Left lung (tissue), 10 donors: ENCODE measurements around the gene SCTR. TPM values are rescaled to one million over a fixed set of nuclear protein-coding genes. Genes with fewer than 3 reads are reported as not detected.
A peak's percentile ranks its signal among the peaks of the same experiment; 100 is the strongest.

Source experiments
- ATAC-seq: fragments of 200-7000 bp; cut with Tn5 transposase; one replicate; pipeline ENCODE4 v1.9.1; 2020; ENCODE audit warnings: moderate library complexity
- DNase-seq, 4 donors: peaks; one replicate each; pipeline ENCODE4 v3.0.0-alpha.2; 2013 to 2020
- H3K27ac ChIP-seq, 2 donors: fragments of 200-600 bp; sonication (generic) in 1 of 2; one replicate each; pipeline versions ENCODE4 v1.5.0 to v1.8.0; 2020 to 2021
- H3K27me3 ChIP-seq, 2 donors: fragments of 200-600 bp; sonication (generic) in 1 of 2; one replicate each; pipeline versions ENCODE4 v1.5.0 to v1.8.0; 2020 to 2021
- H3K36me3 ChIP-seq, 2 donors: fragments of 200-600 bp; sonication (generic) in 1 of 2; one replicate each; pipeline versions ENCODE4 v1.5.0 to v1.8.0; 2020 to 2021
- H3K4me1 ChIP-seq, 2 donors: fragments of 200-600 bp; one replicate each; pipeline ENCODE4 v1.8.0; 2021
- H3K4me3 ChIP-seq, 2 donors: fragments of 200-600 bp; sonication (generic) in 1 of 2; one replicate each; pipeline versions ENCODE4 v1.5.0 to v1.8.0; 2020 to 2021; ENCODE audit warnings: mild to moderate bottlenecking in 1 of 2
- H3K9me3 ChIP-seq, 2 donors: fragments of 200-600 bp; sonication (generic) in 1 of 2; one replicate each; pipeline versions ENCODE4 v1.5.0 to v1.8.0; 2020 to 2021
- intact Hi-C, 2 donors: fragments of 100-400 bp; cut with DNase I; formaldehyde crosslinking; loops; one replicate each; pipeline versions ENCODE4 v1.11.2 to v1.14.2; 2022
- polyA plus RNA-seq, 6 donors: library from polyadenylated mRNA; unstranded; fragments of 120-200 nt; gene quantifications; one replicate each; pipeline ENCODE4 v1.2.1, GENCODE V29; 2013; ENCODE audit not compliant: insufficient read length in 6 of 6
- total RNA-seq, 2 donors: library from RNA; stranded (reverse); fragmentation: NEBNext Ultra II Directional; extraction: Animal tissue kit (Norgen Biotek cat#: 25700); gene quantifications; one replicate each; pipeline ENCODE4 v1.2.1, GENCODE V29; 2021
- TF ChIP-seq, protein P1 (sequence below), 2 donors: fragments of 200-600 bp; sonication (generic) in 1 of 2; IDR thresholded peaks; one replicate each; pipeline versions ENCODE4 v1.5.0 to v1.8.0; 2021; ENCODE audit warnings: antibody characterized with exemption in 2 of 2
- donor health status: DM: no; HTN: yes; CAD: no.
- donor health status: DM: no; HTN: no; CAD: no.

SCTR gene
- total and polyA plus RNA-seq, 8 donors = 2.2 to 13.7 (median 8.0) TPM

DNA sequence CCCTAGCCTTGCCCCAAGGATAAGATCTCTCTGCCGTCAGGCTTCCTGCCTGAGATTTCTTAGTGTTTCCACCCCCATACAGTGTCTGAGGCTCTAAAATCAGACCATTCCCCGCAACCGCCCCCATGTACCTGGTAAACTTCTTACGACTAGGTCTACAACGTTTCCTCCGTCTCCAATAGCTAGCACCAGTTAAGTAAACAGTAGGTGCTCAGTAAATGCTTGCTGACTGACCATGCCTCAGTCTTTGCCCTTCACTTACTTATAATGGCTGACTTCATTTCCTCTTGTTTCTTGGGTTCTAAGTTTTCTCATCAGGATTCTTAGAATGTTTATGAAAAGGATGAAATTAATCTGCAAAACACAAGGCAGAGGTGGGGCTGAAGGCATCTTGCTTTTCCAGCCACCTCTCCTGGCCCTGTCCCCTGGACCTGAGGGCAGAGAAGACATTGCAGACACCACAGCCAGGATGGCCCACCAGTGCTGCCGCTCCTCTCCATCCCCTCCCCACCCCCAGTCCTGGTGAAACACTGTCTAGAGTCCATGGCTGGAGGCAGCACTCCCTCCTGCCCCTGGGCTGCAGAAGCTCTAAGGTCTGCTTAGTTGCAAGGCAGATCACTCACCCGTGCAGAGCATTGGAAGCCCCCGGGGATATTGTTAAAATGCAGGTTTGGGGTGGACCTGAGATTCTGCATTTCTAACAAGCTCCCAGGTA is 75.7 kb downstream of the SCTR start:
- intact Hi-C loops = no loop called here
- no peak overlapping the region for H3K27ac ChIP-seq
- H3K27me3 ChIP-seq = peaks cover 0 to 3% of the 10 kb centered on the region in 2 donors

DNA sequence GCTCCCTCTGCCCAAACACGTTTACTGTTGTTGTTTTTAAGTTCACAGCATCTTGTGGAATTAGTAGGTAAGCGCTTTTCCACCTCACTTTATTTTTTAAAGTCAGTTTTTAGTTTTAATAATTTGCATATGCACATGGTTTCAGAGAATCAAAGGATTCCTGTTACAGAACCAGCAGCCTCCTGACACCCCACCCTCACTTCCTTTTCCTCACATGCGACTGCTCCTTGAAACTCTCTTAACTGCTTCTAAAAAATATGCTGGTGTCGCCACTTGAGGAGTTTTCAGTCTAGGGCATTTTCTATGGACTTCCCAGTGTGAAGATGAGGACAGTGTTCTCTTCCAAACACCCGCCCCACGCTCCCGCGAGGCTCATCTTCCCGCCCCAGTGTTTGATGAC is 78.2 kb downstream of the SCTR start:
- TF ChIP-seq, protein P1, sequence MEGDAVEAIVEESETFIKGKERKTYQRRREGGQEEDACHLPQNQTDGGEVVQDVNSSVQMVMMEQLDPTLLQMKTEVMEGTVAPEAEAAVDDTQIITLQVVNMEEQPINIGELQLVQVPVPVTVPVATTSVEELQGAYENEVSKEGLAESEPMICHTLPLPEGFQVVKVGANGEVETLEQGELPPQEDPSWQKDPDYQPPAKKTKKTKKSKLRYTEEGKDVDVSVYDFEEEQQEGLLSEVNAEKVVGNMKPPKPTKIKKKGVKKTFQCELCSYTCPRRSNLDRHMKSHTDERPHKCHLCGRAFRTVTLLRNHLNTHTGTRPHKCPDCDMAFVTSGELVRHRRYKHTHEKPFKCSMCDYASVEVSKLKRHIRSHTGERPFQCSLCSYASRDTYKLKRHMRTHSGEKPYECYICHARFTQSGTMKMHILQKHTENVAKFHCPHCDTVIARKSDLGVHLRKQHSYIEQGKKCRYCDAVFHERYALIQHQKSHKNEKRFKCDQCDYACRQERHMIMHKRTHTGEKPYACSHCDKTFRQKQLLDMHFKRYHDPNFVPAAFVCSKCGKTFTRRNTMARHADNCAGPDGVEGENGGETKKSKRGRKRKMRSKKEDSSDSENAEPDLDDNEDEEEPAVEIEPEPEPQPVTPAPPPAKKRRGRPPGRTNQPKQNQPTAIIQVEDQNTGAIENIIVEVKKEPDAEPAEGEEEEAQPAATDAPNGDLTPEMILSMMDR (IDR thresholded peaks at IDR 0.05) = no peak
- peaks cover 0 to 6% of the 10 kb centered on the region in 2 donors for H3K4me1 ChIP-seq
- intact Hi-C loops = no loop called here
- no peaks in the 10 kb centered on the region for H3K9me3 ChIP-seq
- ATAC-seq (no peak), DNase-seq (no peak)
- peak overlapping the region in 1 of 2 donors; percentile 23 for H3K27ac ChIP-seq
- H3K36me3 ChIP-seq = no peaks in the 10 kb centered on the region
- H3K4me3 ChIP-seq = no peak overlapping the region
- H3K27me3 ChIP-seq = no peaks in the 10 kb centered on the region

More for the DNA sequence above, 75.7 kb downstream of the SCTR start:
- DNase-seq (no peak), ATAC-seq (no peak)
- no peaks in the 10 kb centered on the region for H3K9me3 ChIP-seq
- TF ChIP-seq, protein P1 (IDR thresholded peaks at IDR 0.05) = no peak
- no peaks in the 10 kb centered on the region for H3K4me1 ChIP-seq
- H3K4me3 ChIP-seq = no peak overlapping the region
- no peaks in the 10 kb centered on the region for H3K36me3 ChIP-seq

DNA sequence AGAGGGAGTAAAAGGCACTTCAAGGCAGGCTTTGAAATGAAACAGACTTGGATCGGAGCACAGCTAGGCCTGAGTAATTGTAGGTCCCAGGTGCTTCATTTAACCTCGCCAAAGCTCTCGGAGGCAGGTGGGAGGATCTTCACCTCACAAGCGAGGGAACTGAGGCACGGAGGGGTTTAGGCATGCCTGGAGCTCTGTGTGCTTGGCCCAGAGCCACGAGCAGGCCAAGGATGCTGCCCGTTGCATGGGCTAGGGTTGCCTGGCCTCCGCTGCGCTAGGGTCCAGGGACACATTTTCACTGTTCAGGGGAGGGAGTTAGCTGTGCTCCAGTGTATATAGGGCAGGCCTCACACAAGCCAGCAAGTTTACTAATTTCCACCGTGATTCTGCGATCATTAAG is 81.4 kb downstream of the SCTR start:
- Histone ChIP-seq H3K27me3 (no peaks in the 10 kb centered on the region), H3K36me3 (no peaks in the 10 kb centered on the region), H3K4me3 (no peak overlapping the region), H3K27ac (no peak overlapping the region), H3K9me3 (no peaks in the 10 kb centered on the region), H3K4me1 (peaks cover 0 to 6% of the 10 kb centered on the region in 2 donors)
- TF ChIP-seq, protein P1 (IDR thresholded peaks at IDR 0.05) = no peak
- no peak for DNase-seq
- ATAC-seq = no peak
- intact Hi-C loops = no loop called here

DNA sequence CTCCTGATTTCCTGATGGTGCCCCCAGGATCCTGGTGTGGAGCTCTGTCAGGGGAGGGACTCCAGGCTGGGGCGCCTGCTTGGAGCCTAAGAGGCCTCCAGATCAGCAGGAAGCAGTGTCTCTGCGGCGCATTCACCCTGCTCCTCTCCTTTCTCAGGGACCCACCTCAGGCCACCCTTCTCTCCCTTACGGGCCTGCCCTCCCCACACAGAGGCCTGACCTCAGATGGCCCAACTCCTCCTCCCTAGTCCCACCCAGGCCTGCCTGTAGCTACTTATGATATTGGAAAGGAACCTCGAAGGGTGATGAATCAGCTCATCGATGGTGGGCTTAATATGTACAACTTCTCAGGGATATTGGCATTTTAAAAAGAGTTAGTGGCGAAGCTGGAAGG is 82.1 kb downstream of the SCTR start:
- Histone ChIP-seq H3K4me3 (no peak overlapping the region), H3K36me3 (no peaks in the 10 kb centered on the region), H3K27ac (peak overlapping the region in 1 of 2 donors; percentile 23), H3K27me3 (no peaks in the 10 kb centered on the region), H3K9me3 (no peaks in the 10 kb centered on the region), H3K4me1 (peaks cover 0 to 6% of the 10 kb centered on the region in 2 donors)
- intact Hi-C loops = no loop called here
- ATAC-seq (no peak), DNase-seq (no peak)
- TF ChIP-seq, protein P1 (IDR thresholded peaks at IDR 0.05) = no peak

DNA sequence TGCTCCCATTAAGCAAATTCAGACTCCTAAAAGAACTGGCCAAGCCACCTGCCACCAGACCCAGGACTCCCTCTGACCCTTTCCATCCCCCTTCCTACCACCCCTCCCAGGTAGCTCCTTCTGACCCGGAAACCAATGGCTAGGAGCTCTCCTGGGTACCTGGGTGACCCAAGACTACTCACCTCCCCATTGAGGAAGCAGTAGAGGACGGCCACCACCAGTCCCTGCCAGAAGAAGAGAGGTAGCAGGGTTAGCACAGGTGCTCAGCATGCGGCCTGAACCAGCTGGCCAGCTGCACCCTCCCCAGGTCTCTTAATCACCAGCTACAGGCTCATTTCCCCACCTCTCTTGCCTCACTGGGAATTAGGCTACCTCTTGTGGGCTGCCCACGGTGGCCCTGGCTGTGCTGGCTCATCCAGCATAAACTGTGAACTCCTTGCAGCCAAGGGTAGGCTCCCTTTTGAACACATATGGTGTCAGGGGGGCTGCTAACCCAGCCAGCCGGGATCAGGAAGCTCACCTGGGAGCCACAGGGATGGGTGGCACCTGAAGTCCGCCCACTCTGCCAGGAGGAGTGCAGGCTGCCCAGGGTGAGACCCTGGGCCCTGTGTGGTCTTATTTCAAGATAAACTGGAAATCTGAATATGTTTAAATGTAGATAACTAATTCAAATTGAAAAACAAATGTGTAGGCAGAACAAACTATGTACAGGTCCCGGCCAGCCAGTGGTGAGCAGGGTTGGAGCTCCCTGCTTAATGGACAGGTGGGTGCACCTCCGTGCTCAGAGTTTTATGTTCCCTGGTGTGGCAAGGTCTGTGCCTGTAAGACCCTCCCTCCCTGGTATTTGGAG is 82.7 kb downstream of the SCTR start:
- ATAC-seq = peak; percentile 45
- Histone ChIP-seq H3K9me3 (no peaks in the 10 kb centered on the region), H3K4me1 (peaks cover 0 to 6% of the 10 kb centered on the region in 2 donors), H3K27ac (peak overlapping the region in 1 of 2 donors; percentile 23), H3K36me3 (no peaks in the 10 kb centered on the region), H3K27me3 (no peaks in the 10 kb centered on the region), H3K4me3 (no peak overlapping the region)
- TF ChIP-seq, protein P1 (IDR thresholded peaks at IDR 0.05) = no peak
- DNase-seq = no peak
- intact Hi-C loops = no loop called here
